ENCODE results near the gene PNISR.
"Not testable (repeated sequence)": the region's sequence is repeated elsewhere in the genome, so short reads cannot be mapped to it uniquely, and the experiment has no call there.

PNISR gene

GRCh38 chr6:99424761-99425646 is at the start of gene PNISR:
Gene PNISR (minus strand): TSS chr6:99425308. CDS start chr6:99414659, 10,649 bp downstream.
- DNase-seq (ENCODE audit: insufficient read length, low spot score) (peak; percentile 29), FAIRE-seq (peak; percentile 97)

- no peak for DNase-seq (ENCODE audit: insufficient read length, low spot score)
- FAIRE-seq, result no peak
Measured at GRCh38 chr6:99473730-99474129, 48.6 kb upstream of the PNISR start.

- no peak for DNase-seq (ENCODE audit: insufficient read length, low spot score)
Measured at GRCh38 chr6:99471638-99472037, 46.5 kb upstream of the PNISR start.

GRCh38 chr6:99467509-99468106 is 42.5 kb upstream of the PNISR start:
- DNase-seq (ENCODE audit: insufficient read length, low spot score), result peak; percentile 8

More at GRCh38 chr6:99471638-99472037, 46.5 kb upstream of the PNISR start:
- peak; percentile 65 for FAIRE-seq

GRCh38 chr6:99459133-99459532 is 34.0 kb upstream of the PNISR start:
- FAIRE-seq; DNase-seq (ENCODE audit: insufficient read length, low spot score): not testable (repeated sequence)

More at GRCh38 chr6:99467509-99468106, 42.5 kb upstream of the PNISR start:
- peak; percentile 81 for FAIRE-seq

GRCh38 chr6:99458319-99458718 is 33.2 kb upstream of the PNISR start:
- FAIRE-seq (no peak), DNase-seq (ENCODE audit: insufficient read length, low spot score) (no peak)

GRCh38 chr6:99446076-99446475 is 21.0 kb upstream of the PNISR start:
- no peak for FAIRE-seq
- DNase-seq (ENCODE audit: insufficient read length, low spot score), result no peak

- FAIRE-seq (peak; percentile 87), DNase-seq (ENCODE audit: insufficient read length, low spot score) (no peak)
Measured at GRCh38 chr6:99434702-99435530, 9.8 kb upstream of the PNISR start.

- FAIRE-seq (no peak), DNase-seq (ENCODE audit: insufficient read length, low spot score) (no peak)
Measured at GRCh38 chr6:99432877-99433276, 7.8 kb upstream of the PNISR start.

- DNase-seq (ENCODE audit: insufficient read length, low spot score) (no peak), FAIRE-seq (no peak)
Measured at GRCh38 chr6:99431901-99432300, 6.8 kb upstream of the PNISR start.

- FAIRE-seq, result no peak
- no peak for DNase-seq (ENCODE audit: insufficient read length, low spot score)
Measured at GRCh38 chr6:99427988-99428387, 2.9 kb upstream of the PNISR start.

GRCh38 chr6:99426451-99426757 is 1.3 kb upstream of the PNISR start:
- FAIRE-seq, result no peak
- no peak for DNase-seq (ENCODE audit: insufficient read length, low spot score)

- DNase-seq (ENCODE audit: insufficient read length, low spot score), result no peak
- no peak for FAIRE-seq
Measured at GRCh38 chr6:99425647-99426450, 741 bp upstream of the PNISR start.

GRCh38 chr6:99424022-99424421 is 1.1 kb downstream of the PNISR start:
- no peak for FAIRE-seq
- no peak for DNase-seq (ENCODE audit: insufficient read length, low spot score)

GRCh38 chr6:99422912-99423311 is 2.2 kb downstream of the PNISR start:
- FAIRE-seq, result no peak
- DNase-seq (ENCODE audit: insufficient read length, low spot score), result no peak

- FAIRE-seq (peak; percentile 90), DNase-seq (ENCODE audit: insufficient read length, low spot score) (no peak)
Measured at GRCh38 chr6:99416892-99417767, 8.0 kb downstream of the PNISR start.

- no peak for DNase-seq (ENCODE audit: insufficient read length, low spot score)
- FAIRE-seq, result peak; percentile 47
Measured at GRCh38 chr6:99416226-99416625, 8.9 kb downstream of the PNISR start.

GRCh38 chr6:99415446-99415845 is 9.7 kb downstream of the PNISR start:
- FAIRE-seq (no peak), DNase-seq (ENCODE audit: insufficient read length, low spot score) (no peak)

GRCh38 chr6:99412065-99412464 is 13.0 kb downstream of the PNISR start:
- FAIRE-seq, result no peak
- DNase-seq (ENCODE audit: insufficient read length, low spot score), result no peak
